Measurements from ENCODE around the gene PHOX2B.
"Not testable (repeated sequence)": the region's sequence is repeated elsewhere in the genome, so short reads cannot be mapped to it uniquely, and the experiment has no call there.

Gene PHOX2B

GRCh38 chr4:41748074-41748570 lies 403 bp downstream of the PHOX2B start:
- no peak for DNase-seq (ENCODE audit: low read depth)

GRCh38 chr4:41747230-41748055 lies 1.1 kb downstream of the PHOX2B start:
- no peak for DNase-seq (ENCODE audit: low read depth)

GRCh38 chr4:41746440-41747229 lies 1.9 kb downstream of the PHOX2B start:
- DNase-seq (ENCODE audit: low read depth) = no peak

GRCh38 chr4:41746025-41746439 lies 2.5 kb downstream of the PHOX2B start:
- no peak for DNase-seq (ENCODE audit: low read depth)

GRCh38 chr4:41745292-41746024 lies 3.1 kb downstream of the PHOX2B start:
- no peak for DNase-seq (ENCODE audit: low read depth)

- no peak for DNase-seq (ENCODE audit: low read depth)
These were observed 3.8 kb downstream of the PHOX2B start for GRCh38 chr4:41744572-41745291.

GRCh38 chr4:41741354-41741753 lies 7.2 kb downstream of the PHOX2B start:
- no peak for DNase-seq (ENCODE audit: low read depth)

- DNase-seq (ENCODE audit: low read depth) = not testable (repeated sequence)
These were observed 11.0 kb downstream of the PHOX2B start for GRCh38 chr4:41737491-41737890.

GRCh38 chr4:41734371-41734770 lies 14.2 kb downstream of the PHOX2B start:
- no peak for DNase-seq (ENCODE audit: low read depth)

- no peak for DNase-seq (ENCODE audit: low read depth)
These were observed 16.9 kb downstream of the PHOX2B start for GRCh38 chr4:41731569-41732126.

- DNase-seq (ENCODE audit: low read depth) = no peak
These were observed 20.0 kb downstream of the PHOX2B start for GRCh38 chr4:41728573-41728913.

- no peak for DNase-seq (ENCODE audit: low read depth)
These were observed 20.5 kb downstream of the PHOX2B start for GRCh38 chr4:41727861-41728572.

- no peak for DNase-seq (ENCODE audit: low read depth)
These were observed 23.3 kb downstream of the PHOX2B start for GRCh38 chr4:41725254-41725653.

GRCh38 chr4:41723286-41723685 lies 25.2 kb downstream of the PHOX2B start:
- no peak for DNase-seq (ENCODE audit: low read depth)

GRCh38 chr4:41722181-41722580 lies 26.3 kb downstream of the PHOX2B start:
- no peak for DNase-seq (ENCODE audit: low read depth)

GRCh38 chr4:41719417-41719816 lies 29.1 kb downstream of the PHOX2B start:
- no peak for DNase-seq (ENCODE audit: low read depth)

- DNase-seq (ENCODE audit: low read depth) = no peak
These were observed 29.6 kb downstream of the PHOX2B start for GRCh38 chr4:41718907-41719306.

GRCh38 chr4:41715155-41715554 lies 33.4 kb downstream of the PHOX2B start:
- no peak for DNase-seq (ENCODE audit: low read depth)

- no peak for DNase-seq (ENCODE audit: low read depth)
These were observed 34.0 kb downstream of the PHOX2B start for GRCh38 chr4:41714364-41715000.

- no peak for DNase-seq (ENCODE audit: low read depth)
These were observed 34.8 kb downstream of the PHOX2B start for GRCh38 chr4:41713768-41714167.

Measured in activated T-helper 9 cell treated with anti-CD3 and anti-CD28 coated beads, Interleukin-2, amount 50 U/mL, for 16 hours (primary cell).